HG02970 (cell line): ENCODE data around the gene DHX15.
"Not testable (repeated sequence)": the region's sequence is repeated elsewhere in the genome, so short reads cannot be mapped to it uniquely, and the experiment has no call there.

Source experiments
- ATAC-seq: cut with Tn5 transposase; IDR thresholded peaks from one replicate; pipeline ENCODE4 v1.9.1; 2021; ENCODE audit warnings: mild to moderate bottlenecking, moderate library complexity, moderate number of reproducible peaks; ENCODE audit not compliant: unreplicated experiment, low FRiP score

Gene DHX15

GRCh38 chr4:24550441-24551175 is 33.7 kb downstream of the DHX15 start:
- ATAC-seq = no peak

DNA sequence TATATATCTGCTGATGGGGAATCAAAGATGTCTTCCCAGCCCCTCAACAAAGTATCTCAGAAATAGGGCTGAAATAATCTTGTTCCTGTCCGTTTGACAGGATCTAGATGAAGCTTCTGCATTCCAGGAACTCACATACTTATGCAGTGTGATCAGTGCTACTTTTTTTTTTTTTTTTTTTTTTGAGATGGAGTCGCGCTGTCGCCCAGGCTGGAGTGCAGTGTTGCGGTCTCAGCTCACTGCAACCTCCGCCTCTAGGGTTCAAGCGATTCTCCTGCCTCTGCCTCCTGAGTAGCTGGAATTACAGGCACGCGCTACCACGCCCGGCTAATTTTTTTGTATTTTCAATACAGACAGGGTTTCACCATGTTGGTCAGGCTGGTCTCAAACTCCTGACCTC is 36.4 kb downstream of the DHX15 start:
- no peak for ATAC-seq

- ATAC-seq = no peak
Observed at GRCh38 chr4:24544208-24544988, 40.0 kb downstream of the DHX15 start.

DNA sequence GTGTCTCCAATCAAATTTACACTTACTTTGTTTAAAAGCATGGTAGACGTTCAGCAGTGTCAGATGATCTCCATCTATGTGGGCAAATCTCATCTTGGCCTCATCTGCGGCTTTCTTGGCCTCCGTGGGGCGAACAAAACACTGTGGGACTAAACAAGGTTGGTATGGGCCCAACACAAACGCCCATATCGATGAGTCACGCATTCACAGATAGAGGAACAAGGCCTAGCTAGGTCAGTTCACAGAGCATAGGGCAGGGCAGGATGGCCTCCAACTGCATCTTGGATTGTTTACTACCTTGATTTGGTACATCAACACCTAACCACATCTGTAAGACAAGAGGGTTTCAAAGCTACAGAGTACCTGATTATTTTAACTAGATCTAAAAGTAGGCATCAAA is 47.3 kb downstream of the DHX15 start:
- no peak for ATAC-seq

GRCh38 chr4:24535399-24535798 is 49.0 kb downstream of the DHX15 start:
- ATAC-seq = no peak

DNA sequence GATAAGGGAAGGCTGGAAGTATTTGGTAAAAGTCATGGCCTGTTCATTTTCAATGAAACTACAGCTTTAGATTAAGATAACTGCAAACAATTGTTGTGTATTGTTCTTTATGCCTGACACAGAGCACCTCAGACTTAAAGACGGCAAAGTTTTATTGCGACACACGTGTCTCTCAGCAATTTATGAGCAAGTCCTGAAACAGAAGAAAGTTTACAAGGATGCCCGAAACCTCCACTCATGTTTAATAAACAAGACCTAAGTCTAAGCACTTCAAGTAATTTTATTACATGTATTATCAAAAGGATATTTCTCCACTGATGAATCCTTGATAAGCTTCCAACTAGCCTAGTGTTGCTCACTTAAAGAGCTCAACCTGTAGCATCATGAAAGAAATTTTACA is 51.0 kb downstream of the DHX15 start:
- ATAC-seq = no peak

DNA sequence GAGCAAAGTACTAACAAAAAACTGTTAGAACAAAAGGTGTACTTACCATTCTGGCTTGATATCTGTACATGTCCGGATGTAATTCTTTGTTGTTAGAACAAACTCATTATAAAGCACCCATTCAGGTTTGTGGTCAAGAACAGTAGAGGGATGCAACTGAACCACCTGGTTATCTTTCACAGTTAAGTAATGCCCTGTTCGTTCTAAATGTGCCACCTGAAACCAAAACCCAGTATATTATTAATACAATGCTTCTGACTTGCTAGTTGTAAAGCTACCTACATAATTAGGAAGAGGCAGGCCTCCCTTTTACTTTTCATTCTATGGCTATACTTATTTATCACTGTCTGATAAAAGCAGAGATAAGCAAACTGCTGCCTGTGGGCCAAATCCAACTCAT is 54.8 kb downstream of the DHX15 start:
- no peak for ATAC-seq

GRCh38 chr4:24527371-24527770 is 57.0 kb downstream of the DHX15 start:
- ATAC-seq = no peak

- no peak for ATAC-seq
Observed at GRCh38 chr4:24521544-24521943, 62.8 kb downstream of the DHX15 start.

DNA sequence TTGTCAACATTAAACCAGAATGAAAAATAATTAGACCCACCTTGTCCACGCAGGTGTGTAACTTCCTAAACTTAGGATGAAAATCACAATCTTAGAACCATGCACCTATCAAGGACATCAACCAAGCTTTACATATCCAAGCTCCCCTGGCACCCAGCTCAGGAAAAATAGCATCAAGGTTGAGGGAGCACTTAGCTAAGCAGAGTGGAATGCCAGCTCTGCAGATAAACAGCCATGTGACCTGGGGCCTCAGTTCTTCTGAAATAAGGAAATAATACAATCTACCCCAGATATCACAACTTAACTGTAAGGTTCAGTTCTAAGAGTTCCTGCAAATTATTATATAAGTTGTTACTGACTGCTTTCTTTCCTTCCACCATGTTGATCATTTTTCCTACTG is 64.7 kb downstream of the DHX15 start:
- ATAC-seq = no peak

GRCh38 chr4:24517676-24518075 is 66.7 kb downstream of the DHX15 start:
- no peak for ATAC-seq

DNA sequence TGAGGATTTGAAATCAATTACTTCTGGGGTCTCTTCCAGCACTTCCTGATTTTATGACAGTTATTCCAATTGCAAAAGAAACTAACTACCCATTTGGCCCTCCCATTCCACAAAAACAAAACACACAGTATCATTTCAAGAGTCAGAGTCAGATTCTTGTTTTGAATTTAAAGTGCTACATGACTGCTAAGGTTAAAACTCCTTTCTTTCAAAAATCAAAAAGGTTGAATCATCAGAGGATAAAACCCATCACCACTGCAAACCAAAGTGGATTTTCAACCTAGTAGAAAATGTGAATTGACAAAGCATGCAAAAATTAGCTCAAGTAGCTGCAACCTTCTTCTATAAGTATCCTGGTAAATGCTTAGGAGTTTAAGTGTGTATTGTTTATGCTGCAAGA is 67.4 kb downstream of the DHX15 start:
- no peak for ATAC-seq

- no peak for ATAC-seq
Observed at GRCh38 chr4:24515698-24516097, 68.7 kb downstream of the DHX15 start.

- no peak for ATAC-seq
Observed at GRCh38 chr4:24514808-24515207, 69.5 kb downstream of the DHX15 start.

DNA sequence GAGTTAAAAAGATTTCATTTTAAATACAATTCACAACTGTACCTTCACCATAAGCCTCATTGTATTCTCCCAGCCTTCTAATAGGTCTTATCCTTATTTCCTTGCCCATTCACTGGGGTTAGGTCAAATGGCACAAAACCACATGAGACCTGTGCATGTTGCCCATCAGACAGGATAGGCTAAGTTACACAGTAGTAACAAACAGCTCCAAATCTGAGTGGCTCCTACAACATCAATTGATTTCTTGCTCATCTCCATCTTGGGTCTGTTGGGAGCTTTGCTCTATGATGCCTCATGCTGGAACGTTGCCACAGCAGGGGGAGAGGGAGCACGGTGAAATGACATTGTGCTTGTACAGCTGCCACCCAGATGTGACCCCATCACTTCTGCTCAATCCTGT is 70.6 kb downstream of the DHX15 start:
- no peak for ATAC-seq

- no peak for ATAC-seq
Observed at GRCh38 chr4:24511371-24512063, 72.8 kb downstream of the DHX15 start.

- ATAC-seq = no peak
Observed at GRCh38 chr4:24510091-24510490, 74.3 kb downstream of the DHX15 start.

GRCh38 chr4:24508541-24508940 is 75.8 kb downstream of the DHX15 start:
- ATAC-seq = no peak

- no peak for ATAC-seq
Observed at GRCh38 chr4:24507439-24507838, 76.9 kb downstream of the DHX15 start.

DNA sequence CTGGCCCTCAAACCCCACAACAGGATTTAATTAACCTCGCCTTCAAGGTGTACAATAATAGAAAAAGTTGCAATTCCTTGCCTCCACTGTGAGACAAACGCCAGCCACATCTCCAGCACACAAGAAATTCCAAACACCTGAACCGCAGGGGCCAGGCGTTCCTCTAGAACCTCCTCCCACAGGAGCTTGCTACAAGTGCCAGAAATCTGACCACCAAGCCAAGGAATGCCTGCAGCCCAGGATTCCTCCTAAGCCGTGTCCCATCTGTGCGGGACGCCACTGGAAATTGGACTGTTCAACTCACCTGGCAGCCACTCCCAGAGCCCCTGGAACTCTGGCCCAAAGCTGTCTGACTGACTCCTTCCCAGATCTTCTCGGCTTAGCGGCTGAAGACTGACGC is 81.3 kb downstream of the DHX15 start:
- not testable (repeated sequence) for ATAC-seq

DNA sequence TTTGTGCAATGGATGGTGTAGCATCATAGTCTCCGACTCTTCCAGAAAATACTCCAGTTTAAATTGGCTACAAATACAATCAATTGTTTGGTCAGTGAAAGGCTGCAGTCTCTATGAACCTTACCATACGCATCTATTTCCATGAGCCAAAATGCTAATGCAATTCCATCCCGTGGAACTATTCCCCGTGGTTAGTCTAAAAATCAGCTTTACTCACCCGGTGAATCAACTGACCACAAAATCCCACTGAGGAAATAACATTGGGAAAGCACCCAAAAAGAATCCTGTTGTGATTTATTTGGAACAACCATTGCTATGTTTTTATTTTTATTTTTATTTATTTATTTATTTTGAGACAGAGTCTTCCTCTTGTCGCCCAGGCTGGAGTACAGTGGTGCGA is 87.1 kb downstream of the DHX15 start:
- no peak for ATAC-seq
